Gastrocnemius medialis (tissue), 4 donors: ENCODE results near the gene THRB. TPM values are rescaled to one million over a fixed set of nuclear protein-coding genes. Genes with fewer than 3 reads are reported as not detected.

Experiments
- ATAC-seq, 2 donors: fragments of 150-250 bp; one replicate each; pipeline ENCODE4 v1.9.1; 2016
- DNase-seq, 2 donors: peaks; one replicate each; pipeline ENCODE4 v3.0.0-alpha.2; 2019
- H3K27ac ChIP-seq, 4 donors: fragments of 200-600 bp; sonication (generic); 1 replicate in 1 of 4; 2 replicates in 3 of 4; pipeline ENCODE4 v1.5.1; 2016 to 2018; ENCODE audit warnings: mild to moderate bottlenecking in 2 of 4, moderate library complexity in 1 of 4
- H3K27me3 ChIP-seq, 3 donors: fragments of 200-600 bp; sonication (generic) in 2 of 3; 1 replicate in 1 of 3; 2 replicates in 2 of 3; pipeline versions ENCODE4 v1.5.1 to v1.6.0; 2016 to 2019; ENCODE audit warnings: mild to moderate bottlenecking in 1 of 3, moderate library complexity in 1 of 3
- H3K36me3 ChIP-seq, 2 donors: fragments of 200-600 bp; sonication (generic) in 1 of 2; one replicate each; pipeline ENCODE4 v1.5.1; 2017 to 2018
- H3K4me1 ChIP-seq, 2 donors: fragments of 200-600 bp; sonication (generic) in 1 of 2; one replicate each; pipeline ENCODE4 v1.5.1; 2016 to 2017; ENCODE audit warnings: mild to moderate bottlenecking in 2 of 2
- H3K4me3 ChIP-seq, 4 donors: fragments of 200-600 bp; sonication (generic) in 3 of 4; 1 replicate in 1 of 4; 2 replicates in 3 of 4; pipeline ENCODE4 v1.5.1; 2016 to 2019; ENCODE audit warnings: mild to moderate bottlenecking in 2 of 4
- H3K9me3 ChIP-seq, 3 donors: fragments of 200-600 bp; sonication (generic) in 2 of 3; 1 replicate in 1 of 3; 2 replicates in 2 of 3; pipeline ENCODE4 v1.5.1; 2016 to 2019
- POLR2A ChIP-seq, 2 donors: fragments of 450-650 bp; IDR thresholded peaks; one replicate each; pipeline ENCODE4 v1.6.1; 2017; ENCODE audit warnings: antibody characterized with exemption in 2 of 2, mild to moderate bottlenecking in 2 of 2, moderate library complexity in 2 of 2
- in situ Hi-C, 4 donors: fragments of 200-750 bp; cut with MboI; loops; one replicate each; pipeline versions ENCODE4 v1.15.0 to v1.8.0; 2017; ENCODE audit warnings: low sequenced_read_pairs in 4 of 4
- intact Hi-C: fragments of 100-400 bp; cut with DNase I; formaldehyde crosslinking; loops from one replicate; pipeline ENCODE4 v1.15.1; 2023; ENCODE audit warnings: low total_unique reads
- total RNA-seq, 4 donors: library from RNA; depleted of rRNA; stranded (reverse); fragments of >200 nt; gene quantifications; one replicate each; pipeline versions ENCODE4 v1.1.0 to v1.2.3, GENCODE V29; 2016
- TF ChIP-seq, protein P1 (sequence below), 5 experiments: fragments of 450-650 bp in 3 of 5; fragments of 200-600 bp in 2 of 5; sonication (generic) in 2 of 5; IDR thresholded peaks in 4 of 5; conservative IDR thresholded peaks in 1 of 5; 1 replicate in 4 of 5; 2 replicates in 1 of 5; pipeline ENCODE4 v1.5.1; 2016 to 2019; ENCODE audit warnings: antibody characterized with exemption in 5 of 5, mild to moderate bottlenecking in 3 of 5, moderate library complexity in 3 of 5

THRB gene
- total RNA-seq, 4 donors from 2014 or later = 20.1 to 60.0 (median 25.3) TPM

DNA sequence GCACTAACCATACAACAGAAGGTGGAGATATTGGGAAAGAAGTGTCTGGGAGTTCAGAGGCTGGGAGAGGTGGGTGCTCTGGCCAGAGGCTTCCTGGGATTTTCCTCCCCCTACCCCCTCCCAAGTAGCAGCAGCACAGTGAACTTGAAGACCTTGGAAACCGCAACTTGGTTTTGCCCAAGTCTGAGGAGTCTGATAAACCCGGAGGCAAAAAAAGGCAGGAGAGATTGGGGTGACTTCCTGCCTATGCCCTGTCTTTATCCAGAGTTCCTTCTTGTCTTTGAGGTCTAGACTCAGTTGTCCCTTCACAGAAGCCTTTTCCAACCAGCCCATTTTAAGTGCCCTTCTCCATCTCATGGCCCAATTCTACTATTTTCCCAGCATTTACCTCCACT lies 25.4 kb upstream of the THRB start:
- Histone ChIP-seq H3K27ac (no peak overlapping the region), H3K4me3 (no peak overlapping the region), H3K9me3 (no peaks in the 10 kb centered on the region), H3K27me3 (no peaks in the 10 kb centered on the region), H3K36me3 (no peaks in the 10 kb centered on the region), H3K4me1 (peaks cover 17 to 18% of the 10 kb centered on the region in 2 donors)
- DNase-seq (no peak), ATAC-seq (no peak)
- in situ Hi-C loops (no loop called here), intact Hi-C loops (loop anchor here (2.0 to 5.0 kb wide), 2 partner anchors 63 to 167 kb away; no protein-coding TSS in a partner anchor)
- TF ChIP-seq, protein P1, sequence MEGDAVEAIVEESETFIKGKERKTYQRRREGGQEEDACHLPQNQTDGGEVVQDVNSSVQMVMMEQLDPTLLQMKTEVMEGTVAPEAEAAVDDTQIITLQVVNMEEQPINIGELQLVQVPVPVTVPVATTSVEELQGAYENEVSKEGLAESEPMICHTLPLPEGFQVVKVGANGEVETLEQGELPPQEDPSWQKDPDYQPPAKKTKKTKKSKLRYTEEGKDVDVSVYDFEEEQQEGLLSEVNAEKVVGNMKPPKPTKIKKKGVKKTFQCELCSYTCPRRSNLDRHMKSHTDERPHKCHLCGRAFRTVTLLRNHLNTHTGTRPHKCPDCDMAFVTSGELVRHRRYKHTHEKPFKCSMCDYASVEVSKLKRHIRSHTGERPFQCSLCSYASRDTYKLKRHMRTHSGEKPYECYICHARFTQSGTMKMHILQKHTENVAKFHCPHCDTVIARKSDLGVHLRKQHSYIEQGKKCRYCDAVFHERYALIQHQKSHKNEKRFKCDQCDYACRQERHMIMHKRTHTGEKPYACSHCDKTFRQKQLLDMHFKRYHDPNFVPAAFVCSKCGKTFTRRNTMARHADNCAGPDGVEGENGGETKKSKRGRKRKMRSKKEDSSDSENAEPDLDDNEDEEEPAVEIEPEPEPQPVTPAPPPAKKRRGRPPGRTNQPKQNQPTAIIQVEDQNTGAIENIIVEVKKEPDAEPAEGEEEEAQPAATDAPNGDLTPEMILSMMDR (IDR thresholded peaks at IDR 0.05 in 4 of 5, conservative IDR thresholded peaks at IDR 0.05 in 1 of 5) = no peak

DNA sequence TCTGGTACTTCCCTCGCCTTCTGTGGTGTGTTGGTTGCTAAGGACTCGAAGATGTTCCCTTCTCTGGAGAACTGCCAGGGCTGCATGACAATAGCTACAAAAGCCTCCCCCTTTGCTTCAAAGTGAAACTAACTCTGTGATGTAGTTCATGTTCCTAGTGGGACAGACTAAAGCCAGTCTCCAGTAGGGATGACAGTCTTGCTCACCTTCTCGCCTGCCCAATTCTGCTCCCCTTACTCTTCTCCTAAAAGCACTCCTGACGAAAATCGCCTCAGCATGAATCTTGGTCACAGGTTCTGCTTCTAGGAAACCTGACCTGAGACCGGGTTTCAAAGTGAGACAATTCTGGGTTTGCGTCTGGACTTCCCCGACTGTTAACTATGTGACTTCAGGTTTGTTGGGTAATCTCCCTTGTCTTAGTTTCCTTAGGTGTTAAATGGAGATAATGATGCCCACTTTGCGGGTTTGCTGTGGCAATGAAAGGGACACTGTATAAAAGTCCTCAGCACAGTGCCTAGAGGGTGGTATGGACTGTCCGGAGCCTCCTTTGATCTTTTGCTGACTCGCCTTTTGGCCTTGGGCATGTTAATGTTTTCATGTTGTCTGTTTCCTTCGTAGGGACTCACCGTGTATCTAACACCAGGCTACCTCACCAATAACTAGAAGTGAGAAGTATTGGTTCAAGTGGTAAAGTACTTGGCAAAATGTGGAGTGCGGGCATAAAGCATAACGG lies 24.9 kb upstream of the THRB start:
- in situ Hi-C loops = no loop called here
- H3K36me3 ChIP-seq = no peaks in the 10 kb centered on the region
- H3K27ac ChIP-seq = no peak overlapping the region
- H3K4me1 ChIP-seq = peaks cover 17 to 18% of the 10 kb centered on the region in 2 donors
- TF ChIP-seq POLR2A (IDR thresholded peaks at IDR 0.05) = no peak
- TF ChIP-seq, protein P1 (IDR thresholded peaks at IDR 0.05 in 4 of 5, conservative IDR thresholded peaks at IDR 0.05 in 1 of 5) = no peak
- DNase-seq (peak in 1 of 2 donors; percentile 24), ATAC-seq (peak in 1 of 2 donors; percentile 20)
- no peaks in the 10 kb centered on the region for H3K9me3 ChIP-seq
- intact Hi-C loops = loop anchor here (2.0 to 5.0 kb wide), 2 partner anchors 63 to 168 kb away; no protein-coding TSS in a partner anchor
- H3K4me3 ChIP-seq = peak overlapping the region in 1 of 4 donors; percentile 24
- H3K27me3 ChIP-seq = no peaks in the 10 kb centered on the region

DNA sequence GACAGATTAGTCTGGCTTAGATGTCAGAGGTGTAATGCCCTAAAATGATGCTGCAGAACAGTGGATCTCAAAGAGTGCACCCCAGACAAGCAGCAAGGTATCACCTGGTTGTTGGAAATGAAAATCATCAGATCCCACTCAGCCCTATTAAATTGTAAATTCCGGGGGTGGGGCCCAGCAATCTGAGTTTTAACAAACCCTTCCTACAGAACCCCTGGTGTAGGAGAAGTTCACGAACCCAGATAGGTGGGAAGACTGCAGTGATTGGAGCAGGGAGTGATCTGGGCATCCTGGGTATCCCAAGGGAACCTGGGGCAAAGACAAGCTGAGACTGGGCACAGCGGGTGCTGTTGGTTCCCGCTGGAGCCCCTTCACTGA lies 24.3 kb upstream of the THRB start:
- DNase-seq (no peak), ATAC-seq (no peak)
- TF ChIP-seq, protein P1 (IDR thresholded peaks at IDR 0.05 in 4 of 5, conservative IDR thresholded peaks at IDR 0.05 in 1 of 5) = no peak
- TF ChIP-seq POLR2A (IDR thresholded peaks at IDR 0.05) = no peak
- no peaks in the 10 kb centered on the region for H3K36me3 ChIP-seq
- peak overlapping the region in 1 of 4 donors; percentile 24 for H3K4me3 ChIP-seq
- no peak overlapping the region for H3K27ac ChIP-seq
- no peaks in the 10 kb centered on the region for H3K27me3 ChIP-seq
- peaks cover 17 to 18% of the 10 kb centered on the region in 2 donors for H3K4me1 ChIP-seq
- no peaks in the 10 kb centered on the region for H3K9me3 ChIP-seq
- in situ Hi-C loops (no loop called here), intact Hi-C loops (no loop called here)

DNA sequence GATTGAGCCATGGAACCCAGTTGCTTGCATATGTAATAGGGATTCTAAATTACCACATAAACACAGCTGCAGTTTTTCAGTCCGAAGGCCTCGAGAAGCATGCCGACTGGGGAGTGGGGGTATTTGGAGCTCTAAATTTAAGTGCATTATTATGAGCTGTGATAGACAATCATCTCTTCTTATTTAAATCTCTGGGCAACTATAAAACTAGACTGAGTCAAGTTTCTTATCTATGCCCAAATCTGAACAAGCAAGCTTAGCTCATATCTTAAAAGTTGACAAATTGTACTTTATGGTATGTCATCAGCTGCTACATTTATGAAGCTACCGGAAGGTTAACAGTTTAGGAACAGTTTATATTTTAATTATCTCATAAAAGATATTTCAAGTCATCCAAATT lies 19.5 kb upstream of the THRB start:
- no peaks in the 10 kb centered on the region for H3K36me3 ChIP-seq
- no peaks in the 10 kb centered on the region for H3K27me3 ChIP-seq
- DNase-seq = no peak
- H3K4me1 ChIP-seq = peaks cover 4% of the 10 kb centered on the region in 2 donors
- H3K9me3 ChIP-seq = no peaks in the 10 kb centered on the region
- intact Hi-C loops = no loop called here
- H3K4me3 ChIP-seq = no peak overlapping the region
- in situ Hi-C loops = no loop called here
- TF ChIP-seq, protein P1 (IDR thresholded peaks at IDR 0.05 in 4 of 5, conservative IDR thresholded peaks at IDR 0.05 in 1 of 5) = no peak
- no peak for TF ChIP-seq POLR2A (IDR thresholded peaks at IDR 0.05)
- no peak overlapping the region for H3K27ac ChIP-seq
- ATAC-seq = no peak
